Measurements from ENCODE around the gene GRIK4. TPM values are rescaled to one million over a fixed set of nuclear protein-coding genes. Genes with fewer than 3 reads are reported as not detected.
"Not testable (repeated sequence)": the region's sequence is repeated elsewhere in the genome, so short reads cannot be mapped to it uniquely, and the experiment has no call there.

Gene GRIK4
- total and polyA plus RNA-seq, 8 donors: 0.76 to 10.1 (median 7.7) TPM

DNA sequence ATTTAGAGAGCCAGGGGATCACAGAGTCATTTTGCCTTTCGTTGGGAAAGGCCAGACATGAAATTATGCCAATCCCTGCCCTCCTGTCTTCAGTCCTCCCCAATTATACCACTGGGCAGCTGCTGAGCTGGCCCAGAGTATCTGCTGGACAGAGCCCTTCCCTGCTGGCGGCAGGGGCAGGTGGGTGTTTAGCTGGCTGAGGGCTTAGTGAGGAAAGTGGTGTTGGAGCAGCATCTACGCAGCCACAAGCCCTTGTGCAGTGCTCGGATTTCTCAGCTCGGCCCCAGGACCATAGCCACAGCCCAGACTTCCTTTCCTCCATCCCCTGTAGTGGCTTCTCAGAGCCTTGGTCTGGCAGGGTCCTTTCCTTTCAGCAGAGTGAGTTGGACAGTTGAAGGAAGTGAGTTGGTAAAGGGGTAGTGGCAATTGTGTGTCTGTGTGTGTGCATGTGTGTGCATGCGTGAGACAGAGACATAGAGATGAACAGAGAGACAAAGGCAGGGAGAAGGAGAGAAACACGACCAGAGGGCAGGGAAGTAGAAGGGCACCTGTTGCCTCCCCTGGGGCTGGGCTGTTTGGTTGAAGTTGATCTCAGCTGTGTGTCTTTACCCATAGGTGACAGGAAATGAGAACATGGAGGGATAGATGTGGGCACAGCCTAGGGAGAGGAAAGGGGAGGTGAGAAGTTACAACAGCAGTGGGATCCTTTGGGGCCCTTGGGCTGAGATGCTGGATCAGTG, 66.2 kb downstream of the GRIK4 start:
- intact Hi-C loops (cut with DNase I): no loop called here
- Histone ChIP-seq H3K4me3 (no peak overlapping the region), H3K4me1 (no peaks in the 10 kb centered on the region), H3K36me3 (no peaks in the 10 kb centered on the region), H3K9me3 (peaks cover 0 to 3% of the 10 kb centered on the region in 2 donors), H3K27me3 (peaks cover 0 to 5% of the 10 kb centered on the region in 2 donors), H3K27ac (no peak overlapping the region)
- no peak for DNase-seq
- no peak for ATAC-seq
- TF ChIP-seq, protein P1, sequence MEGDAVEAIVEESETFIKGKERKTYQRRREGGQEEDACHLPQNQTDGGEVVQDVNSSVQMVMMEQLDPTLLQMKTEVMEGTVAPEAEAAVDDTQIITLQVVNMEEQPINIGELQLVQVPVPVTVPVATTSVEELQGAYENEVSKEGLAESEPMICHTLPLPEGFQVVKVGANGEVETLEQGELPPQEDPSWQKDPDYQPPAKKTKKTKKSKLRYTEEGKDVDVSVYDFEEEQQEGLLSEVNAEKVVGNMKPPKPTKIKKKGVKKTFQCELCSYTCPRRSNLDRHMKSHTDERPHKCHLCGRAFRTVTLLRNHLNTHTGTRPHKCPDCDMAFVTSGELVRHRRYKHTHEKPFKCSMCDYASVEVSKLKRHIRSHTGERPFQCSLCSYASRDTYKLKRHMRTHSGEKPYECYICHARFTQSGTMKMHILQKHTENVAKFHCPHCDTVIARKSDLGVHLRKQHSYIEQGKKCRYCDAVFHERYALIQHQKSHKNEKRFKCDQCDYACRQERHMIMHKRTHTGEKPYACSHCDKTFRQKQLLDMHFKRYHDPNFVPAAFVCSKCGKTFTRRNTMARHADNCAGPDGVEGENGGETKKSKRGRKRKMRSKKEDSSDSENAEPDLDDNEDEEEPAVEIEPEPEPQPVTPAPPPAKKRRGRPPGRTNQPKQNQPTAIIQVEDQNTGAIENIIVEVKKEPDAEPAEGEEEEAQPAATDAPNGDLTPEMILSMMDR (IDR thresholded peaks at IDR 0.05): no peak

DNA sequence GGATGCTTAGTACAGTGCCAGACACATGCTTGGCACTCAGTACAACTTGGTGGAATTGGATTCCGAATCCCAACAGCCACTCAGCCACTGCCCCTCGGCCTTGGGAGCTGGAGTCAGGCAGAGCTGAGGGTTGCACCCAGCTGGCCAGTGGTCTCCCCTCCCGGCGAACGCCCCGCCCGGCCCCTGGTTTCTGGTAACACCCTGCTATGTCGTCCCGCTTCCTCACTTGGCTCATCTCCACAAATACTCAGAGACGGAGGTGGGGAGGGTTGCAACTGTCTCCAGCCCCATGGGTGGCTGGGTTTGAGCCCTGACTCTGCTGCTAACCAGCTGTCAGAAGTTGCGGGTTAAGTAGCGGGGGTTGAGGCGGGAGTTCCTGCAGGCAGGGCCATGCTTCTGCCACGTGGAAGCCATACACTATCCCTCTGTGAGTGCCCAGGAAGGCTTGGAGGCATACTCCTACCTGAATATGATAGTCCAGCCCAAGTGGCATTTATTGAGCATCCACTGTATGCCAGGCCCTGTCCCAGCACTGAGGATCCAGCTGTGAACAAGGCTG, 67.1 kb downstream of the GRIK4 start:
- no peak overlapping the region for H3K4me3 ChIP-seq
- DNase-seq (no peak), ATAC-seq (no peak)
- TF ChIP-seq, protein P1 (IDR thresholded peaks at IDR 0.05): no peak
- no peak overlapping the region for H3K27ac ChIP-seq
- no peaks in the 10 kb centered on the region for H3K36me3 ChIP-seq
- H3K9me3 ChIP-seq: peaks cover 0 to 3% of the 10 kb centered on the region in 2 donors
- intact Hi-C loops (cut with DNase I): no loop called here
- H3K27me3 ChIP-seq: peaks cover 0 to 5% of the 10 kb centered on the region in 2 donors
- H3K4me1 ChIP-seq: no peaks in the 10 kb centered on the region

DNA sequence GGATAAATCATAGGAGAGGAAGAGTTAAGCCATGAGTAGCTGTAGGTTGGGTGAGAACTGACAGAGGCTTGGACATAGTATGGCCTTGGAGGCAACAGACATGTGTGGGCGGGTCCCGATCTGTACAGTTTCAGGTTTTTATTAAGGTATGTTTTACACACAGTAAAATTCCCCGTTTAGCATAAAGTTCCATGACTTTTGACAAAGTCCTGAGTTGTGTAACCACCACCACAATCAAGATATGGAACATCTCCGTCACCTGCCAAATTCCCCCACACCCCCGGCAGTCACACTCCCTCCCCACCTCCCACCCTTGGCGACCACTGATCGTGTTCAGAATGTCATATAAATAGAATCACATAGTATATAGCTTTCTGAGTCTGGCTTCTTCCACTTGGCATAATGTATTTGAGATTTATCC, 68.1 kb downstream of the GRIK4 start:
- H3K4me1 ChIP-seq: no peaks in the 10 kb centered on the region
- no peak overlapping the region for H3K4me3 ChIP-seq
- peaks cover 0 to 3% of the 10 kb centered on the region in 2 donors for H3K9me3 ChIP-seq
- H3K36me3 ChIP-seq: no peaks in the 10 kb centered on the region
- DNase-seq (no peak), ATAC-seq (no peak)
- TF ChIP-seq, protein P1 (IDR thresholded peaks at IDR 0.05): no peak
- no peak overlapping the region for H3K27ac ChIP-seq
- H3K27me3 ChIP-seq: peaks cover 0 to 5% of the 10 kb centered on the region in 2 donors
- intact Hi-C loops (cut with DNase I): no loop called here

DNA sequence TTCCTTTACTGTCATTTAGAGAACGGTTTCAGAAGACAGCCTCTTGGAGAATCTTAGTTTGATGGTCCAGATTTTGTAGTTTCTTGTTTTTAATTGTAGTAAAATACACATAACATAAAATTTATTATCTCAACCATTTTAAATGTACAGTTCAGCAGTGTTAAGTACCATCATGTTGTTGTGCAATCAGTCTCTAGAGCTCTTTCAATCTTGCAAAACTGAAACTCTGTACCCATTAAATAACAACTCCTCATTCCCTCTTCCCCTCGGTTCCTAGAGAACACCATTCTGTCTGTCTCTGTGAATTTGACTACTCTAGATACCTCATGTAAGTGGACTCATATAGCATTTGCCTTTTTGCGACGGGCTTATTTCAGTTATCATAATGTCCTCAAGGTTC, 69.8 kb downstream of the GRIK4 start:
- no peak overlapping the region for H3K27ac ChIP-seq
- peak; percentile 82 for ATAC-seq
- TF ChIP-seq, protein P1 (IDR thresholded peaks at IDR 0.05): no peak
- DNase-seq: no peak
- H3K27me3 ChIP-seq: peaks cover 0 to 5% of the 10 kb centered on the region in 2 donors
- no peaks in the 10 kb centered on the region for H3K36me3 ChIP-seq
- H3K4me3 ChIP-seq: no peak overlapping the region
- no peaks in the 10 kb centered on the region for H3K4me1 ChIP-seq
- intact Hi-C loops (cut with DNase I): no loop called here
- H3K9me3 ChIP-seq: peaks cover 0 to 3% of the 10 kb centered on the region in 2 donors

DNA sequence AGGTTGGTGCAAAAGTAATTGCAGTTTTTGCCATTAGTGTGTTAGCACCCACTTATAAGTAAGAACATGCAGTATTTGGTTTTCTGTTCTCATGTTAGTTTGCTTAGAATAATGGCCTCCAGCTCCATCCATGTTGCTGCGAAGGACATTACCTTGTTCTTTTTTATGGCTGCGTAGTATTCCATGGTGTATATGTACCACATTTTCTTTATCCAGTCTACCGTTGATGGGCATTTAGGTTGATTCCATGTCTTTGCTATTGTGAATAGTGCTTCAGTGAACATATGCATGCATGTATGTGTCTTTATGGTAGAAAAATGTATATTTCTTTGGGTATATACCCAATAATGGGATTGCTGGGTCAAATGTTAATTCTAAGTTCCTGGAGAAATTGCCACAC, 71.0 kb downstream of the GRIK4 start:
- H3K27me3 ChIP-seq; H3K4me1 ChIP-seq; H3K4me3 ChIP-seq; DNase-seq; ATAC-seq; H3K9me3 ChIP-seq; H3K36me3 ChIP-seq; H3K27ac ChIP-seq; intact Hi-C loops (cut with DNase I): not testable (repeated sequence)
